Smooth muscle cell of the coronary artery (primary cell): ENCODE measurements around the gene GOLGA6D. TPM values are rescaled to one million over a fixed set of nuclear protein-coding genes. Genes with fewer than 3 reads are reported as not detected.

Source experiments
- total RNA-seq: library from RNA; depleted of rRNA; stranded (reverse); fragments of >200 nt; gene quantifications from 2 replicates; pipeline ENCODE4 v1.2.3, GENCODE V29; 2014; ENCODE audit warnings: low replicate concordance

Gene GOLGA6D
- total RNA-seq = not detected in 2 replicates

GRCh38 chr15:75282572-75282971 is at the start of gene GOLGA6D:
GOLGA6D (plus strand) TSS chr15:75282835; CDS start chr15:75282876, 41 bp downstream.

GRCh38 chr15:75258034-75258433 is 24.6 kb upstream of the GOLGA6D start, which contains the start of gene GOLGA6C:
GOLGA6C (plus strand) TSS chr15:75258334; CDS start chr15:75258599, 265 bp downstream.

GRCh38 chr15:75335705-75336355 is 53.2 kb downstream of the GOLGA6D start, which contains the start of gene COMMD4:
COMMD4 (plus strand) TSS chr15:75336063; CDS start chr15:75336090, 27 bp downstream.

Other genes with a start within 250 kb of the GOLGA6D start
- 0.94 and 2.3 TPM in 2 replicates for gene C15orf39, start 81.0 kb upstream of the GOLGA6D start, total RNA-seq
- 0.08 TPM in 1 of 2 replicates, not detected in the other for gene GOLGA6C, start 24.5 kb upstream of the GOLGA6D start, total RNA-seq
- gene COMMD4, start 53.2 kb downstream of the GOLGA6D start, total RNA-seq = 26.2 and 95.3 TPM in 2 replicates
- gene NEIL1, start 64.2 kb downstream of the GOLGA6D start, total RNA-seq = 2.8 and 8.8 TPM in 2 replicates
- gene MAN2C1, start 85.8 kb downstream of the GOLGA6D start, total RNA-seq = 77.7 and 81.8 TPM in 2 replicates
- 17.3 and 45.0 TPM in 2 replicates for gene SIN3A, start 168.9 kb downstream of the GOLGA6D start, total RNA-seq